Endodermal cell (in vitro differentiated cells): ENCODE data around the gene TTC7B. TPM values are rescaled to one million over a fixed set of nuclear protein-coding genes. Genes with fewer than 3 reads are reported as not detected.
A peak's percentile ranks its signal among the peaks of the same experiment; 100 is the strongest.

Experiments
- DNase-seq: peaks from one replicate; pipeline ENCODE4 v3.0.0-alpha.2; 2017
- H3K27ac ChIP-seq: 2 replicates; pipeline ENCODE4 v1.5.1; 2013; ENCODE audit warnings: mild to moderate bottlenecking, low read depth, low read length, moderate library complexity
- H3K27me3 ChIP-seq: 2 replicates; pipeline ENCODE4 v1.6.1; 2013; ENCODE audit warnings: mild to moderate bottlenecking, low read length, moderate library complexity; ENCODE audit not compliant: insufficient read depth, control insufficient read depth, poor library complexity, severe bottlenecking
- H3K36me3 ChIP-seq: 2 replicates; pipeline ENCODE4 v1.7.0; 2013; ENCODE audit warnings: mild to moderate bottlenecking, low read length, moderate library complexity; ENCODE audit not compliant: control insufficient read depth, insufficient read depth
- H3K4me1 ChIP-seq: one replicate; pipeline ENCODE4 v1.7.0; 2013; ENCODE audit warnings: low read length; ENCODE audit not compliant: control insufficient read depth, insufficient read depth
- H3K4me3 ChIP-seq: 2 replicates; pipeline ENCODE4 v1.5.1; 2013; ENCODE audit warnings: mild to moderate bottlenecking, low read length, moderate library complexity
- H3K9ac ChIP-seq: 2 replicates; pipeline ENCODE4 v1.6.1; 2013; ENCODE audit warnings: mild to moderate bottlenecking, low read length, moderate library complexity; ENCODE audit not compliant: poor library complexity, severe bottlenecking; ENCODE audit errors: extremely low read depth
- H3K9me3 ChIP-seq: 2 replicates; pipeline ENCODE4 v1.6.1; 2013; ENCODE audit warnings: mild to moderate bottlenecking, low read length, moderate library complexity; ENCODE audit not compliant: control insufficient read depth
- H3K27ac Mint-ChIP-seq: 2 replicates; pipeline ENCODE4 v1.8.0; 2020; ENCODE audit warnings: mixed read lengths
- H3K27me3 Mint-ChIP-seq: 2 replicates; pipeline ENCODE4 v1.8.0; 2021; ENCODE audit warnings: mild to moderate bottlenecking, mixed read lengths; ENCODE audit not compliant: insufficient read depth
- H3K36me3 Mint-ChIP-seq: 2 replicates; pipeline ENCODE4 v1.8.0; 2020; ENCODE audit warnings: low read depth, mixed read lengths
- H3K4me1 Mint-ChIP-seq: 2 replicates; pipeline ENCODE4 v1.8.0; 2020; ENCODE audit warnings: mixed read lengths
- H3K4me3 Mint-ChIP-seq: 2 replicates; pipeline ENCODE4 v1.8.0; 2020; ENCODE audit warnings: mild to moderate bottlenecking, moderate library complexity, mixed read lengths
- H3K9me3 Mint-ChIP-seq: 2 replicates; pipeline ENCODE4 v1.8.0; 2020; ENCODE audit warnings: mild to moderate bottlenecking, mixed read lengths
- WGBS, 2 experiments: methylation state at CpG; one replicate each; pipeline versions ENCODE4 v1.1.5 to v1.1.7; 2013; ENCODE audit warnings: missing lambda C conversion rate in 2 of 2, mixed read lengths in 1 of 2; ENCODE audit not compliant: insufficient coverage in 1 of 2, insufficient read length in 1 of 2; 5-methylcytosine and 5-hydroxymethylcytosine counted together
- total RNA-seq, 2 donors: library from RNA; stranded (reverse); fragmentation: NEBNext Ultra II Directional in 1 of 2; extraction: Animal tissue kit (Norgen Biotek cat#: 25700) in 1 of 2; gene quantifications; 2 replicates in 1 of 2; 3 replicates in 1 of 2; pipeline ENCODE4 v1.2.1, GENCODE V29; 2021
- TF ChIP-seq, protein P1 (sequence below): fragments of 200-600 bp; sonication (generic); conservative IDR thresholded peaks from 2 replicates; pipeline ENCODE4 v1.5.0; 2021; ENCODE audit warnings: antibody characterized with exemption, mild to moderate bottlenecking

TTC7B gene
- total RNA-seq, 2 donors from 2014 or later = 51.3 to 62.6 TPM

DNA sequence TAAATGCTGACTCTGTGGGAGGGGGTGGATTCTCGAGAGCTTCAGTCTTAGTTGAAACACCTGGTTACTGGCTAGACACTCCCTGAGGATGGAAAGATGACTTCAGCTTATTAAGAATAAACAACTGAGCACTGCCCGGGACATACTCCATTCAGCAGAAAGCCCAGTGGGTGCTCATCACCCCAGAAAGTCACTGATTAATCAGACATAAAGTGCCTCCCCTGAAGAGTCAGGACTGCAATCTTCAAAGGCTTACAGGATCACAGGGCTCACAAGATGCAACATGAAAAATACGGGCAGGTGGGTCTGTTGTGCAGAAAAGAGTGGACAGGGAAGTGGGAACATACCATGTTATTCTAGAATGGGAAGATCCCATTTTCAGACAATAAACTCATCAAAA lies 212.4 kb downstream of the TTC7B start:
- 92% methylated on average over 2 to 3 of the region's 3 CpGs for WGBS, 2 experiments
- DNase-seq = no peak
- TF ChIP-seq, protein P1, sequence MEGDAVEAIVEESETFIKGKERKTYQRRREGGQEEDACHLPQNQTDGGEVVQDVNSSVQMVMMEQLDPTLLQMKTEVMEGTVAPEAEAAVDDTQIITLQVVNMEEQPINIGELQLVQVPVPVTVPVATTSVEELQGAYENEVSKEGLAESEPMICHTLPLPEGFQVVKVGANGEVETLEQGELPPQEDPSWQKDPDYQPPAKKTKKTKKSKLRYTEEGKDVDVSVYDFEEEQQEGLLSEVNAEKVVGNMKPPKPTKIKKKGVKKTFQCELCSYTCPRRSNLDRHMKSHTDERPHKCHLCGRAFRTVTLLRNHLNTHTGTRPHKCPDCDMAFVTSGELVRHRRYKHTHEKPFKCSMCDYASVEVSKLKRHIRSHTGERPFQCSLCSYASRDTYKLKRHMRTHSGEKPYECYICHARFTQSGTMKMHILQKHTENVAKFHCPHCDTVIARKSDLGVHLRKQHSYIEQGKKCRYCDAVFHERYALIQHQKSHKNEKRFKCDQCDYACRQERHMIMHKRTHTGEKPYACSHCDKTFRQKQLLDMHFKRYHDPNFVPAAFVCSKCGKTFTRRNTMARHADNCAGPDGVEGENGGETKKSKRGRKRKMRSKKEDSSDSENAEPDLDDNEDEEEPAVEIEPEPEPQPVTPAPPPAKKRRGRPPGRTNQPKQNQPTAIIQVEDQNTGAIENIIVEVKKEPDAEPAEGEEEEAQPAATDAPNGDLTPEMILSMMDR = no peak
- peaks cover 74% of the 10 kb centered on the region for H3K4me1 Mint-ChIP-seq
- no peak overlapping the region for H3K27ac Mint-ChIP-seq
- no peak overlapping the region for H3K27ac ChIP-seq
- no peak overlapping the region for H3K4me3 ChIP-seq
- H3K9ac ChIP-seq = no peak overlapping the region
- H3K9me3 ChIP-seq = no peaks in the 10 kb centered on the region
- no peaks in the 10 kb centered on the region for H3K9me3 Mint-ChIP-seq
- H3K27me3 Mint-ChIP-seq = no peaks in the 10 kb centered on the region
- no peaks in the 10 kb centered on the region for H3K36me3 ChIP-seq
- H3K4me1 ChIP-seq = peaks cover 33% of the 10 kb centered on the region
- no peaks in the 10 kb centered on the region for H3K36me3 Mint-ChIP-seq
- H3K27me3 ChIP-seq = no peaks in the 10 kb centered on the region
- peak overlapping the region; percentile 18 for H3K4me3 Mint-ChIP-seq

DNA sequence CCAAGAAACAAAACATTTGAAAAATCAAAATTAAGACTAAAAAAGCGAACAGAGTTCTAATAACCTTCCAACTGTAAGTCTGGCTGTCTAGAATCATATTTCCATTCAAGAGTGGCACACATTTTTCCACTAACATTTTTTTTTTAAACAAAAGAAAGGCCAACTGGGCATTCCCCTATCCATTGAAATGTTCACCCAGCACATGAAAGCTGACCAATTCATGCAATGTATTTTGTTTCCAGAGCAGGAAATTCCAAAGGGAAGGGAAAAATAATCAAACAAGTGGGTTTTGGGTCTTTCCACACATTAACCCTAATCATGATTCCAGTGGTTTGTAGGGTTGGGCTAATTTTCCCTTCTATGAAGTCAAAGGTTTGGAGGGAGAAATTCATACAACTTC lies 212.9 kb downstream of the TTC7B start:
- no peaks in the 10 kb centered on the region for H3K9me3 Mint-ChIP-seq
- no peaks in the 10 kb centered on the region for H3K27me3 Mint-ChIP-seq
- no peak for DNase-seq
- Histone ChIP-seq H3K36me3 (no peaks in the 10 kb centered on the region), H3K27ac (no peak overlapping the region), H3K9ac (no peak overlapping the region), H3K9me3 (no peaks in the 10 kb centered on the region), H3K27me3 (no peaks in the 10 kb centered on the region), H3K4me3 (no peak overlapping the region), H3K4me1 (peaks cover 33% of the 10 kb centered on the region)
- TF ChIP-seq, protein P1 = no peak
- 89 to 90% methylated on average over 1 of the region's 1 CpG for WGBS, 2 experiments
- H3K27ac Mint-ChIP-seq = no peak overlapping the region
- H3K36me3 Mint-ChIP-seq = no peaks in the 10 kb centered on the region
- H3K4me3 Mint-ChIP-seq = no peak overlapping the region
- H3K4me1 Mint-ChIP-seq = peaks cover 69% of the 10 kb centered on the region

DNA sequence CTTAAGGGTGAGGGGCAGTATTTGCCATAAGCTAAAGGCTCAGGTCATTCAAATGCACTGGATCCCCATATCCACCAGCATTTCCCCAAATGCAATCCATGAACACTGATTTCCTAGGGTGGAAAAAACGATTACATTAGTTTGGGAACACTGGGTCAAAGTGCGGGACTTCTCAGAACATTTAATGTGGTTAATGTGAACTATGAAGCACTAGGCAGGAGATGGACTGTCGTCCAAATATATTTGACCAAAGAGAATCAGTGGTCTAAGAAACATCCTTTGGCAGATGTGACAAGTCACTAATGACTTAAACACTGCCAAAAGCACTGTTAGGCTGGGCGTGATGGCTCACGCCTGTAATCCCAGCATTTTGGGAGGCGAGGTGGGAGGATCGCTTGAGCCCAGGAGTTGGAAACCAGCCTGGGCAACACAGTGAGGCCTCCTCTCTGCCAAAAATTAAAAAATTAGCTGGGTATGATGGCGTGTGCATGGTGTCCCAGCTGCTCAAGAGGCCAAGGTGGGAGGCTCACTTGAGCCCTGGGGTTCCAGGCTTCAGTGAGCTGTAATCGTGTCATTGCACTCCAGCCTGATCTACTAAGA lies 214.0 kb downstream of the TTC7B start:
- Histone ChIP-seq H3K9me3 (no peaks in the 10 kb centered on the region), H3K9ac (no peak overlapping the region), H3K27me3 (no peaks in the 10 kb centered on the region), H3K4me1 (peaks cover 29% of the 10 kb centered on the region), H3K4me3 (no peak overlapping the region), H3K36me3 (no peaks in the 10 kb centered on the region), H3K27ac (no peak overlapping the region)
- TF ChIP-seq, protein P1 = no peak
- H3K36me3 Mint-ChIP-seq = no peaks in the 10 kb centered on the region
- WGBS, 2 experiments = 92 to 93% methylated on average over 8 to 9 of the region's 9 CpGs
- H3K27me3 Mint-ChIP-seq = no peaks in the 10 kb centered on the region
- peaks cover 59% of the 10 kb centered on the region for H3K4me1 Mint-ChIP-seq
- H3K4me3 Mint-ChIP-seq = no peak overlapping the region
- no peaks in the 10 kb centered on the region for H3K9me3 Mint-ChIP-seq
- H3K27ac Mint-ChIP-seq = no peak overlapping the region
- DNase-seq = no peak
